Trophoblast cell (in vitro differentiated cells and primary cell): ENCODE results near the gene MORN1.
A peak's percentile ranks its signal among the peaks of the same experiment; 100 is the strongest.

Experiments
- DNase-seq, 2 donors: peaks; one replicate each; pipeline ENCODE4 v3.0.0-alpha.2; 2016
- H2AFZ ChIP-seq: 2 replicates; pipeline ENCODE4 v1.6.1; 2013; ENCODE audit warnings: low read length, moderate library complexity, mild to moderate bottlenecking; ENCODE audit not compliant: insufficient read depth, poor library complexity
- H2AK5ac ChIP-seq: 2 replicates; pipeline ENCODE4 v1.6.1; 2013; ENCODE audit warnings: mild to moderate bottlenecking, low read length
- H2BK120ac ChIP-seq: 2 replicates; pipeline ENCODE4 v1.6.1; 2013; ENCODE audit warnings: low read length, mild to moderate bottlenecking, moderate library complexity; ENCODE audit not compliant: insufficient read depth, poor library complexity
- H2BK12ac ChIP-seq: 2 replicates; pipeline ENCODE4 v1.6.1; 2013; ENCODE audit warnings: mild to moderate bottlenecking, low read length, moderate library complexity
- H2BK5ac ChIP-seq: 2 replicates; pipeline ENCODE4 v1.6.1; 2013; ENCODE audit warnings: low read length, low read depth, moderate library complexity, mild to moderate bottlenecking; ENCODE audit not compliant: poor library complexity
- H3K14ac ChIP-seq: 2 replicates; pipeline ENCODE4 v1.6.1; 2013; ENCODE audit warnings: mild to moderate bottlenecking, low read length
- H3K18ac ChIP-seq: 2 replicates; pipeline ENCODE4 v1.6.1; 2013; ENCODE audit warnings: mild to moderate bottlenecking, low read length
- H3K23ac ChIP-seq: 2 replicates; pipeline ENCODE4 v1.6.1; 2013; ENCODE audit warnings: low read length
- H3K27ac ChIP-seq: 2 replicates; pipeline ENCODE4 v1.5.1; 2013; ENCODE audit warnings: low read depth, mild to moderate bottlenecking, inconsistent platforms, low read length, moderate library complexity
- H3K27me3 ChIP-seq: 2 replicates; pipeline ENCODE4 v1.6.1; 2013; ENCODE audit warnings: inconsistent platforms, mild to moderate bottlenecking, low read length, moderate library complexity; ENCODE audit not compliant: insufficient read depth
- H3K36me3 ChIP-seq, 2 experiments: 1 replicate in 1 of 2; 2 replicates in 1 of 2; pipeline ENCODE4 v1.6.1; 2013; ENCODE audit warnings: low read length in 2 of 2, mild to moderate bottlenecking in 2 of 2, moderate library complexity in 1 of 2; ENCODE audit not compliant: insufficient read depth in 2 of 2, control insufficient read depth in 1 of 2
- H3K4ac ChIP-seq: 2 replicates; pipeline ENCODE4 v1.6.1; 2013; ENCODE audit warnings: low read depth, mild to moderate bottlenecking, low read length, moderate library complexity
- H3K4me1 ChIP-seq, 2 experiments: 1 replicate in 1 of 2; 2 replicates in 1 of 2; pipeline ENCODE4 v1.6.1; 2013; ENCODE audit warnings: low read length in 2 of 2, mild to moderate bottlenecking in 2 of 2, moderate library complexity in 1 of 2; ENCODE audit not compliant: insufficient read depth in 2 of 2, control insufficient read depth in 1 of 2
- H3K4me2 ChIP-seq: 2 replicates; pipeline ENCODE4 v1.6.1; 2013; ENCODE audit warnings: inconsistent platforms, mild to moderate bottlenecking, low read length, moderate library complexity
- H3K4me3 ChIP-seq: 2 replicates; pipeline ENCODE4 v1.5.1; 2013; ENCODE audit warnings: mild to moderate bottlenecking, low read depth, low read length, inconsistent platforms
- H3K79me1 ChIP-seq: one replicate; pipeline ENCODE4 v1.6.1; 2013; ENCODE audit warnings: low read length
- H3K79me2 ChIP-seq: 2 replicates; pipeline ENCODE4 v1.6.1; 2013; ENCODE audit warnings: low read length, mild to moderate bottlenecking; ENCODE audit not compliant: control insufficient read depth, insufficient read depth, poor library complexity
- H3K9ac ChIP-seq: 2 replicates; pipeline ENCODE4 v1.6.1; 2013; ENCODE audit warnings: mild to moderate bottlenecking, low read length
- H3K9me3 ChIP-seq: 2 replicates; pipeline ENCODE4 v1.6.1; 2013; ENCODE audit warnings: low read depth, mild to moderate bottlenecking, control low read depth, inconsistent platforms, low read length; ENCODE audit not compliant: insufficient read depth
- H4K12ac ChIP-seq: 2 replicates; pipeline ENCODE4 v1.6.1; 2013; ENCODE audit warnings: low read depth, mild to moderate bottlenecking, low read length, moderate library complexity
- H4K8ac ChIP-seq: 2 replicates; pipeline ENCODE4 v1.6.1; 2013; ENCODE audit warnings: low read depth, mild to moderate bottlenecking, low read length, moderate library complexity
- H4K91ac ChIP-seq: one replicate; pipeline ENCODE4 v1.6.1; 2013; ENCODE audit warnings: low read depth, mild to moderate bottlenecking, low read length, moderate library complexity
- WGBS: extraction: QIAGEN DNeasy Blood & Tissue Kit; methylation state at CpG from one replicate; pipeline ENCODE4 v1.1.7; 2013; ENCODE audit warnings: missing lambda C conversion rate; ENCODE audit not compliant: insufficient read length, insufficient coverage; ENCODE audit errors: extremely low coverage; 5-methylcytosine and 5-hydroxymethylcytosine counted together

The MORN1 gene

DNA sequence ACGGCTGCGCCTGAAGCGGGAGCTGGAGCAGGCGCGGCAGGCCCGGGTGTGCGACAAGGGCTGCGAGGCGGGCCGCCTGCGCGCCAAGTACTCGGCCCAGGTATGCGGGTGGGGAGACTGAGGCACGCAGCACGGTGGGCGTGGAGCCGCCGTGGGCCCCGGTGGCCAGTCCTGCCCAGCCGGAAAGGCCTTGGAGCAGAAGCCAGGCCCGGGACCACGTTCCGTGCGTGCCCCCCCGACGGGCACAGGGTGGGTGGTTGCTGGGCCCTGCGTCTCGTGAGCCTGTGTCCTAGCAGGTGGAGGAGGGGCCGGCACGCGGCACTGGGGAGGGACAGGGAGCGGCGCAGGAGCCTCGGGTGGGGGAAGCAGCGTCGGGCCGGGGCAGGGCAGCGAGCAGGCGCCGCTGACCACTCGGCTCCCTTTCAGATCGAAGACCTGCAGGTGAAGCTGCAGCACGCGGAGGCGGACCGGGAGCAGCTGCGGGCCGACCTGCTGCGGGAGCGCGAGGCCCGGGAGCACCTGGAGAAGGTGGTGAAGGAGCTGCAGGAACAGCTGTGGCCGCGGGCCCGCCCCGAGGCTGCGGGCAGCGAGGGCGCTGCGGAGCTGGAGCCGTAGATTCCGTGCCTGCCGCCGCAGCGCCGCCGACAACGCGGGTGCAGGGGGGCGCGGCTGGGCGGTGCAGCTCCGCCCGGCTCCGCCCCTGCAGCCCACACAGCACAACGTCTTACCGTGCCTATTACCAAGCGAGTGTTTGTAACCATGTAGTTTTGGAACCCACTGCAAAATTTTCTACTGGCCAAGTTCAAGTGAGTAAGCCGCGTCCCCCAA, 85.0 kb downstream of the MORN1 start:
- Histone ChIP-seq H2BK5ac (no peak overlapping the region), H2BK120ac (no peak overlapping the region), H3K79me1 (peaks cover 2% of the 10 kb centered on the region), H3K27ac (no peak overlapping the region), H3K9me3 (no peaks in the 10 kb centered on the region), H3K14ac (no peak overlapping the region), H4K91ac (no peak overlapping the region), H3K9ac (no peak overlapping the region), H4K12ac (no peak overlapping the region), H3K27me3 (no peaks in the 10 kb centered on the region), H3K4me1 (peaks cover 2 to 3% of the 10 kb centered on the region in 2 experiments), H3K4me2 (no peak overlapping the region), H2AFZ (no peak overlapping the region), H4K8ac (no peak overlapping the region), H3K4ac (no peak overlapping the region), H3K36me3 (peaks cover 75 to 77% of the 10 kb centered on the region in 2 experiments), H2BK12ac (no peak overlapping the region), H3K18ac (no peak overlapping the region), H3K4me3 (no peak overlapping the region), H3K79me2 (no peaks in the 10 kb centered on the region), H2AK5ac (no peak overlapping the region), H3K23ac (no peak overlapping the region)
- peak; percentile 61 to 73 for DNase-seq
- WGBS: no CpG with 5 or more reads among the region's 81 CpGs

DNA sequence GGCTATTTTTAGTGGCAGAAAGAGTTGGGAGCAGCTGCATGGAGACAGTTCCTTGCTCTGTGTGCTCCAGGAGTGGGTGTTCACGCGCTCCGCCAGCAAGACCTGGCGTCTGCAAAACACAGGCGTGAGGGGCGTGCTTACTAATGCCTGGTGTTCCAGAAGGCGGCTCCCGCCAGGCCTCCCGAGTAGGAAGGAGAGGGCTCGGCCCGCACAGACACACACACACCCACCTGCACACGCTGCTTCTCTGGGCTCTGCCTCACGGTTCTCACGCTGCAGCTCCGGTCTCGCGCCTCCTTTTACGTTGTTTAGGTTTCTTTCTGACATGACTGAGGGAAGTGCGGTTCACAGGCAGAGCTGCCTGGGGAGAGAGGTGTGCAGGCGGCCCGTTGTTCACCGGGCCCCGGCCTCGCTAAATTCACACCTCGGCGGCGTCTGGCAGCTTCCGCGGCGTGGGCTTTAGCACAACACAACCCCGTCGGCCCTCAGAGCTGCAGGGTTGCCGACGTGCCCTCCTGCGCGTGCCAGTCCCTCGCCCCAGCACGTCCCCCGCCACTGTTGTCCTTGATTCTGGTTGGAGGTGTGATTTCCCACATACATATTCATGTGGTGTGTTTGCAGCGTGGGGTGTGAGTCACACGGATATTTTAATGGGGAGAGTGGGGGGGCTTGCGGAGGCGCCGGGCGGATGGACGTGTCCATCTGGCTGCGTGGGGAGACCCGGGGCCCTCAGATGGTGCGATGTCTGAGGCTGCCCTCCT, 86.3 kb downstream of the MORN1 start:
- H3K36me3 ChIP-seq: peaks cover 70 to 71% of the 10 kb centered on the region in 2 experiments
- no peak overlapping the region for H2BK12ac ChIP-seq
- H2AK5ac ChIP-seq: no peak overlapping the region
- no peak overlapping the region for H3K9ac ChIP-seq
- no peak overlapping the region for H3K4me2 ChIP-seq
- no peak overlapping the region for H3K4me3 ChIP-seq
- H4K8ac ChIP-seq: no peak overlapping the region
- H3K18ac ChIP-seq: no peak overlapping the region
- no peak overlapping the region for H2BK120ac ChIP-seq
- peaks cover 6% of the 10 kb centered on the region for H3K79me2 ChIP-seq
- H4K91ac ChIP-seq: no peak overlapping the region
- H2BK5ac ChIP-seq: no peak overlapping the region
- H2AFZ ChIP-seq: no peak overlapping the region
- H3K9me3 ChIP-seq: no peaks in the 10 kb centered on the region
- no peaks in the 10 kb centered on the region for H3K79me1 ChIP-seq
- H3K23ac ChIP-seq: no peak overlapping the region
- no CpG with 5 or more reads among the region's 49 CpGs for WGBS
- peaks cover 0 to 3% of the 10 kb centered on the region in 2 experiments for H3K4me1 ChIP-seq
- no peak overlapping the region for H4K12ac ChIP-seq
- no peak overlapping the region for H3K27ac ChIP-seq
- H3K14ac ChIP-seq: no peak overlapping the region
- H3K4ac ChIP-seq: no peak overlapping the region
- DNase-seq: no peak
- no peaks in the 10 kb centered on the region for H3K27me3 ChIP-seq

DNA sequence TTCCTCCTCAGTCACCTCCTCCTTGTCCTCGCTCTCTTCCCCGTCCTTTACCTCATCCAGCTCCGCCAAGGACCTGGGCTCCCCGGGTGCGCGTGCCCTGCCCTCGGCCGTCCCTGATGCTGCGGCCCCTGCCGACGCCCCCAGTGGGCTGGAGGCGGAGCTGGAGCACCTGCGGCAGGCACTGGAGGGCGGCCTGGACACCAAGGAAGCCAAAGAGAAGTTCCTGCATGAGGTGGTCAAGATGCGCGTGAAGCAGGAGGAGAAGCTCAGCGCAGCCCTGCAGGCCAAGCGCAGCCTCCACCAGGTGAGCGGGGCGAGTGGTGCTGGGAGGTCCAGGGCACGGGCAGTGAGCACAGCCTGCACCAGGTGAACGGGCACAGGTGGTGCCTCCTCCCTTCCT, 87.1 kb downstream of the MORN1 start:
- no peak overlapping the region for H3K9ac ChIP-seq
- no peaks in the 10 kb centered on the region for H3K27me3 ChIP-seq
- no peaks in the 10 kb centered on the region for H3K9me3 ChIP-seq
- no peak for DNase-seq
- no peak overlapping the region for H2AFZ ChIP-seq
- no peak overlapping the region for H4K8ac ChIP-seq
- peaks cover 3 to 9% of the 10 kb centered on the region in 2 experiments for H3K4me1 ChIP-seq
- no peak overlapping the region for H3K18ac ChIP-seq
- no peak overlapping the region for H2BK12ac ChIP-seq
- no peak overlapping the region for H4K12ac ChIP-seq
- H3K23ac ChIP-seq: no peak overlapping the region
- no peak overlapping the region for H4K91ac ChIP-seq
- no peak overlapping the region for H3K27ac ChIP-seq
- no peak overlapping the region for H3K14ac ChIP-seq
- H3K79me2 ChIP-seq: peaks cover 11% of the 10 kb centered on the region
- no peak overlapping the region for H2BK5ac ChIP-seq
- WGBS: no CpG with 5 or more reads among the region's 22 CpGs
- H2AK5ac ChIP-seq: no peak overlapping the region
- peaks cover 68 to 70% of the 10 kb centered on the region in 2 experiments for H3K36me3 ChIP-seq
- H2BK120ac ChIP-seq: no peak overlapping the region
- no peak overlapping the region for H3K4ac ChIP-seq
- no peak overlapping the region for H3K4me3 ChIP-seq
- no peak overlapping the region for H3K4me2 ChIP-seq
- no peaks in the 10 kb centered on the region for H3K79me1 ChIP-seq

DNA sequence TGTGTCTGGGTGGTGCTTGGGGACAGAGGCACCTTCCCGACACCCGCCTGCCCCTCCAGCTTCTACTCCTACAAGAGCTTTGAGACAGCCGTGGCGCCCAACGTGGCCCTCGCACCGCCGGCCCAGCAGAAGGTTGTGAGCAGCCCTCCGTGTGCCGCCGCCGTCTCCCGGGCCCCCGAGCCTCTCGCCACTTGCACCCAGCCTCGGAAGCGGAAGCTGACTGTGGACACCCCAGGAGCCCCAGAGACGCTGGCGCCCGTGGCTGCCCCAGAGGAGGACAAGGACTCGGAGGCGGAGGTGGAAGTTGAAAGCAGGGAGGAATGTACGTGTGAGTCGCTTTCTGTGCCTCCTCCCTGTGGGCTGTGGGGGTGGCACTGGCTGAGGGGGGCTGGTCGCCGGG, 87.6 kb downstream of the MORN1 start:
- H3K4me1 ChIP-seq: peaks cover 3 to 9% of the 10 kb centered on the region in 2 experiments
- no peaks in the 10 kb centered on the region for H3K79me1 ChIP-seq
- no CpG with 5 or more reads among the region's 26 CpGs for WGBS
- H3K27me3 ChIP-seq: no peaks in the 10 kb centered on the region
- H3K4ac ChIP-seq: no peak overlapping the region
- no peaks in the 10 kb centered on the region for H3K9me3 ChIP-seq
- H3K14ac ChIP-seq: no peak overlapping the region
- no peak overlapping the region for H3K9ac ChIP-seq
- H4K12ac ChIP-seq: no peak overlapping the region
- peaks cover 14% of the 10 kb centered on the region for H3K79me2 ChIP-seq
- no peak overlapping the region for H3K4me2 ChIP-seq
- H3K23ac ChIP-seq: no peak overlapping the region
- no peak overlapping the region for H3K27ac ChIP-seq
- no peak overlapping the region for H4K91ac ChIP-seq
- no peak for DNase-seq
- no peak overlapping the region for H2BK5ac ChIP-seq
- peaks cover 65 to 67% of the 10 kb centered on the region in 2 experiments for H3K36me3 ChIP-seq
- H2BK12ac ChIP-seq: no peak overlapping the region
- no peak overlapping the region for H2BK120ac ChIP-seq
- no peak overlapping the region for H4K8ac ChIP-seq
- H3K18ac ChIP-seq: no peak overlapping the region
- no peak overlapping the region for H3K4me3 ChIP-seq
- no peak overlapping the region for H2AK5ac ChIP-seq
- no peak overlapping the region for H2AFZ ChIP-seq
